ENCODE measurements around the gene AMDHD2. TPM values are rescaled to one million over a fixed set of nuclear protein-coding genes. Genes with fewer than 3 reads are reported as not detected.

Gene AMDHD2
- total and polyA plus RNA-seq, 2 donors = 22.1 to 33.2 TPM

DNA sequence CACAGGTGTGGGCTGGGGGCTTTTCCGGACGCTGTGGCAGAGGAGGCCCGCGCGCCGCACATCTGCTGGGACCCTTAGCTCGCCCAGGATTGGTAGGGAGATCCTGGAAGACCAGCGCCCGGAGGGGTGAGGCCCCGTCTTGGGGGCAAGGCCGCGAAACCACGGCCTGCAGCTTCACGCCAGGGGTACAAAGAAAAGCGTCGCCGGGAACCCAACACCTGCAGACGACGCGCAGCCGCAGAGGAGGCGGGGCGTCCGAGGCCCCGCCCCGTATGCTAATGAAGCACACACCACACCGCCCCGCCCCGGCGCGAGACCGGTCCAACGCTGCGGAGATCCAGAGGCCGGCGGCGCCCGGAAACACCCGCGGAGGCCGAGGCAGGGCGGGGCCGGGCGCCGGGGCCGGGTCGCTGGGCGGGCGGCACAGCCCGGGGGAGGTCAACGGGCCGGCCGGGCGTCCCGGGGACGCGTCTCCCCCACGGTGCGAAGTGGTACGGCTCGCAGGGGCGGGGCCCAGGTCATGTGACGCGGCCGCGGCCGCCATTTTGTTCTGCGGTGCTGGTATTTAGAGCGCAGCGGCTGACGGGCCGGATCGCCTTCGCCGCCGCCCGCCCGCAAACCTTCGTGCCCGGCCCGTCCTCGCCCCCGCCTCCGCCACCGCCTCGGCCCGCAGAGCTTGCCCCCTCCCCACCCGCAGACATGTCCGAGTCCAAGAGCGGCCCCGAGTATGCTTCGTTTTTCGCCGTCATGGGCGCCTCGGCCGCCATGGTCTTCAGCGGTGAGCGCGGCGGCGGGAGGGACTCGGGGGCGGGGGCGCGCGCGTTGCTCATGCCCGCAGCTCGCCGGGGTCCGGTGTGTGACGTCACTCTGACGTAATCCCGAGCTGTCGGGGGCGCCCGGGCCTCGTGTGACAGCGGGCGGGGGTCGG lies 6.5 kb upstream of the AMDHD2 start, which contains the start of gene ATP6V0C:
TSS of gene ATP6V0C (plus strand) at position 548 of the 928 bp plus-strand sequence. CDS start at position 700, 152 bp downstream.
- WGBS = under 1% methylated on average over 122 of the region's 122 CpGs
- H3K4me3 ChIP-seq (ENCODE audit: low read length in 2 of 2) = peak within 1 kb of the TSS; percentile 80 to 87
- H3K36me3 ChIP-seq (ENCODE audit: control insufficient read depth in 2 of 2, insufficient read depth in 2 of 2, low read length in 1 of 2) = peaks cover 8 to 17% of the 10 kb centered on the region in 2 donors
- H3K27me3 ChIP-seq (ENCODE audit: control insufficient read depth in 2 of 2, insufficient read depth in 1 of 2, low read length in 1 of 2) = no peaks in the 10 kb centered on the region
- peak within 1 kb of the TSS; percentile 95 to 99 for H3K27ac ChIP-seq (ENCODE audit: low read depth in 1 of 2, low read length in 1 of 2)
- peaks cover 17 to 75% of the 10 kb centered on the region in 2 donors for H3K4me1 ChIP-seq (ENCODE audit: control insufficient read depth in 2 of 2, insufficient read depth in 2 of 2, low read length in 2 of 2)
- peak; percentile 88 to 98 (median 94) for DNase-seq (ENCODE audit: low read depth in 6 of 9, low spot score in 9 of 9)
- H3K9me3 ChIP-seq (ENCODE audit: control insufficient read depth in 2 of 2, insufficient read depth in 1 of 2, low read length in 1 of 2) = peaks cover 0 to 5% of the 10 kb centered on the region in 2 donors

DNA sequence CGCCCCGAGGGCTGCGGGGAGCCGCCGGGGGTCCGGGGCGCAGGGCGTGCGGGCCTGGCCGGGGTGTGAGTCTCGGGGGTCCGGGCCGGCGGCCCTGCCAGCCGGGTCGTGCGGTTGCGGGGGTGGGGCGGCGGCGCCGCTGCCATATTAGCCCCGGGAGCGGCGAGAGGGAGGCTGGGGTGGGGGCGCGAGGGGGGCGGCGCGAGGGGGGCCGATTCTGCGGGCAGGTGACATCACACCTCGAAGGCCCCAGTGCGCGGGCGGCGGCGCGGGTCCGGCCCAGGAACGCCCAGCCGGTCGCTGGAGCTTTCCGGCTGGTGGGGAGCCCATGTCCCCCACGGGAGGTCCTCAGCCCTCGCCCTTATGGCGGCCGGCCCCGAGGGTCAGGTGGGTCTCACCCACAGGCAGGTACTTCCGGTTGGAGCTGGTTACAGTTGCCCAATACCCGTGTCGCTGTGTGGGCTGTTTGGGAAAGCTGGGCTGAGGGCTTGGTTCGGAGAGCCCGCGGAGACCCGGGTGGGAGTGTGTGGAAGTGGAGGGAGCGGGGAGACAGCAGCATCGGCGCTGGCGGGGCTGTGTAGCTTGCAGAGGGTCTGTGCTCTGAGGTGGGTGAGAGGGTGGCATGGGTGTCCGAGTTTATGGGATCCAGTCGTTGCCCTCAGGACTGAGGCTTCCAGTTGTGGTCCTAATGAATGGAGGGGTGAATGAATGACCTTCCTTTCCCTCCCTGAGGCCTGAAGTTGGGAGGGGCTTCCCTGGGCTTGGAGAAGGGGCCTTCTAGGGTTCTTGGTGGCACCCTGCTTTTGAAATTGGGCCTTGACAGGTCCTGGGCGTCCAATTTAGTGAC lies 5.6 kb upstream of the AMDHD2 start:
- peaks cover 17 to 22% of the 10 kb centered on the region in 2 donors for H3K36me3 ChIP-seq (ENCODE audit: control insufficient read depth in 2 of 2, insufficient read depth in 2 of 2, low read length in 1 of 2)
- 2% methylated on average over 63 of the region's 63 CpGs for WGBS
- H3K4me3 ChIP-seq (ENCODE audit: low read length in 2 of 2) = peak overlapping the region; percentile 80 to 87
- H3K9me3 ChIP-seq (ENCODE audit: control insufficient read depth in 2 of 2, insufficient read depth in 1 of 2, low read length in 1 of 2) = peaks cover 0 to 3% of the 10 kb centered on the region in 2 donors
- DNase-seq (ENCODE audit: low read depth in 6 of 9, low spot score in 9 of 9) = peak in 1 of 9 donors; percentile 43
- H3K4me1 ChIP-seq (ENCODE audit: control insufficient read depth in 2 of 2, insufficient read depth in 2 of 2, low read length in 2 of 2) = peaks cover 17 to 74% of the 10 kb centered on the region in 2 donors
- H3K27ac ChIP-seq (ENCODE audit: low read depth in 1 of 2, low read length in 1 of 2) = peak overlapping the region; percentile 79 to 99
- no peaks in the 10 kb centered on the region for H3K27me3 ChIP-seq (ENCODE audit: control insufficient read depth in 2 of 2, insufficient read depth in 1 of 2, low read length in 1 of 2)

DNA sequence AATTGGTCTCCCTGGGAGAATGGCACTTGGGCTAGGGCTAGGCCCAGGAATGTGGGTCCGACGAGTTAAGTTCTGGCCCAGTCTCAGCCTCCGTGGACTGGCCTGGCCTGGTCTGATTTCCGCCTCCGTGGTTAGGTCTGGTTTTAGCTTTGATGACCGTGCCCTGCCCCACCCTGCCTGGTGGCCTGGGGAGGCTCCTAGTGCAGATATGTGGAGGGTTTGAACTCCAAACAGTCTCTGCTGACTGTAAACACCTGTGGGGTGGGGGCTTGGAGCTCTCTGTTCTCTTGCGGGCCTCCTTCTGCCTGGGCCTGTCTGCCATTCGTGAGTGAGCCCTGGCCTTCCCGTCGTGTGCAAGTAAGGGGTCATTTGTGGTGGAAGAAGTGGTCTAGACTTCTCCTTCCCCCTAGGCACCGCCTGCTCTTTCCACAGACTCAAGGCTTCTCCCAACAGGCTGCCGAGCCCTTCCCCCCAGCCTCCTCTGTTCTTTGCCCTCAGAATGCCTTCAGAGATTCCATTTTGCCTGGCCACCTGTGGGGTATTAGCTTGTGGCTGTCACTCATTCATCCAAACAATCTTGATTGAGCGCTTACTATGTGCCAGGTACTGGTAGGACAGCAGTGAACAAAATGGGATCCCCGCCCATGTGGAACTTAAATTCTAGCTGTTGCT lies 4.9 kb upstream of the AMDHD2 start:
- peaks cover 0 to 3% of the 10 kb centered on the region in 2 donors for H3K9me3 ChIP-seq (ENCODE audit: control insufficient read depth in 2 of 2, insufficient read depth in 1 of 2, low read length in 1 of 2)
- peak overlapping the region; percentile 32 to 79 for H3K27ac ChIP-seq (ENCODE audit: low read depth in 1 of 2, low read length in 1 of 2)
- H3K4me1 ChIP-seq (ENCODE audit: control insufficient read depth in 2 of 2, insufficient read depth in 2 of 2, low read length in 2 of 2) = peaks cover 19 to 71% of the 10 kb centered on the region in 2 donors
- DNase-seq (ENCODE audit: low read depth in 6 of 9, low spot score in 9 of 9) = peak in 1 of 9 donors; percentile 39
- peak overlapping the region; percentile 80 to 87 for H3K4me3 ChIP-seq (ENCODE audit: low read length in 2 of 2)
- H3K36me3 ChIP-seq (ENCODE audit: control insufficient read depth in 2 of 2, insufficient read depth in 2 of 2, low read length in 1 of 2) = peaks cover 20 to 25% of the 10 kb centered on the region in 2 donors
- 55% methylated on average over 14 of the region's 14 CpGs for WGBS
- H3K27me3 ChIP-seq (ENCODE audit: control insufficient read depth in 2 of 2, insufficient read depth in 1 of 2, low read length in 1 of 2) = no peaks in the 10 kb centered on the region

DNA sequence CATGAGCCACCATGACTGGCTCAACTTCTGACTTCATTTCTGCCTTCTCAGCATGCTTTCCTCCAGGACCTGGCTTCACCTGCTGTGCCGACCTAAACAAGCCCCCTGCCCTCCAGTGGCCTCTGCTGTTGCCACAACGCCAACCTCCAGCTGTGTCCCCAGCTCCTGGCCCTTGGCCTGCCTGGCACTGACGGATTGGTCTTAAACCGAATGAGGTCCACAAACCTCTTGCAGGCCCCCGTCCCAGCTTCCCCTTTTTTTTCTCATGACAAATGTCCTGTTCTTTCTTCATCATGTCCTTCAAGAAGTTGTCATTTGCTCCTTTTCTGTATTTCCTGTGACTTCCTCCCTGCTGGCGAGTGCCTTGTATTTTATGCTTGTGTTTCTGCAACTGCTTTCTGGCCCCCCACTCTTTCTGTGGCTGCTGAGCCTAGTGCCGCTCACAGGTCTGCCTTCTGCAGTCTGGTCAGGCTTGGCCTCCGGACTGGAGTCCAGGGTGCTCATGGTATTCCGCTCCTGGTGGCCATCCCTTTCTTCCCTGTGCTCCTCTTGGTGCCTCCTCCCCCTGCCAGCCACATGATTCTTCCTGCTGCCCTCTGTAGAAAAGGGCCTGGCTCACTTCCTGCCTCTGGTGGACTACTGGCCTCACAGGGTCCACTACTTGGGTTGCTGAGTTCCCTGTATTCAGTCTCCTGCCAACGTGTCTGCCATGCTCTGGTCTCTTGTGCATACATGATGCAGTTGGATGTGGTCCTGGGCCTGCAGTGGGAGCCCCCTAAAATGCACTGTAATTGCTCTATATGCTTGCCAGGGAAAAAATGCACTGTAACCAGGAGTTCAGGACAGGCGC lies 3.6 kb upstream of the AMDHD2 start:
- Histone ChIP-seq H3K4me3 (ENCODE audit: low read length in 2 of 2) (no peak overlapping the region), H3K27ac (ENCODE audit: low read depth in 1 of 2, low read length in 1 of 2) (peak overlapping the region in 1 of 2 donors; percentile 32), H3K4me1 (ENCODE audit: control insufficient read depth in 2 of 2, insufficient read depth in 2 of 2, low read length in 2 of 2) (peaks cover 27 to 73% of the 10 kb centered on the region in 2 donors), H3K9me3 (ENCODE audit: control insufficient read depth in 2 of 2, insufficient read depth in 1 of 2, low read length in 1 of 2) (peaks cover 0 to 3% of the 10 kb centered on the region in 2 donors), H3K36me3 (ENCODE audit: control insufficient read depth in 2 of 2, insufficient read depth in 2 of 2, low read length in 1 of 2) (peaks cover 20 to 25% of the 10 kb centered on the region in 2 donors), H3K27me3 (ENCODE audit: control insufficient read depth in 2 of 2, insufficient read depth in 1 of 2, low read length in 1 of 2) (no peaks in the 10 kb centered on the region)
- no peak for DNase-seq (ENCODE audit: low read depth in 6 of 9, low spot score in 9 of 9)
- 68% methylated on average over 11 of the region's 11 CpGs for WGBS

DNA sequence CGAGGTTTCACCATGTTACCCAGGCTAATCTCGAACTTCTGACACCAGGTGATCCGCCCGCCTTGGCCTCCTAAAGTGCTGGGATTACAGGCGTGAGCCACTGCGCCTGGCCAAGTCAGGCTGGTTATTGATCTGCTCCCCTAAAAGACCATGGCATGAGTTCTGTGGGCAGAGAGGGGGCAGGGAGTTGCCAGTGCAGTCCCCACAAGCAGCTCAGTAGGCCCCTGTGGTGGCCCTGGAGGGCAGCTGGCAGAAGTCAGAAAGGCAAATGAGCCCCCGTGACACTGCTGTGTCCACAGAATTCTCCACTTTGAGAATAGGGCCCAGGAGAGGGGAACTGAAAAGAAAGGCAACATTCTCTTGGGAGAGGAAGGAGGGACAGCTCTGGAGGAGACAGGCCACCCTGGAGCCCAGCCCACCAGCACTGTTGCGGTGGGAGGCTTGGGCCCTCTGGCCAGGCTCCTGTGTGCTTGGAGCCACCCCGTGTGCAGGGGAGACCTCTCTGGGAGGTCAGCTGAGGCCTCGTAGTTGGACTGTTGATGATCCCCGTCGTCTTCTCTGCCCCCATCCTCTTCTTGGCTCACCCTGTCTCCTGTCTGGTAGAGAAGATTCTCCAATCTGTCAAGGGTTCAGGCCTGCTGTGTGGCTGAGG lies 2.1 kb upstream of the AMDHD2 start:
- WGBS = 96% methylated on average over 12 of the region's 12 CpGs
- Histone ChIP-seq H3K36me3 (ENCODE audit: control insufficient read depth in 2 of 2, insufficient read depth in 2 of 2, low read length in 1 of 2) (peaks cover 20 to 30% of the 10 kb centered on the region in 2 donors), H3K27ac (ENCODE audit: low read depth in 1 of 2, low read length in 1 of 2) (no peak overlapping the region), H3K27me3 (ENCODE audit: control insufficient read depth in 2 of 2, insufficient read depth in 1 of 2, low read length in 1 of 2) (no peaks in the 10 kb centered on the region), H3K4me3 (ENCODE audit: low read length in 2 of 2) (no peak overlapping the region), H3K4me1 (ENCODE audit: control insufficient read depth in 2 of 2, insufficient read depth in 2 of 2, low read length in 2 of 2) (peaks cover 20 to 58% of the 10 kb centered on the region in 2 donors), H3K9me3 (ENCODE audit: control insufficient read depth in 2 of 2, insufficient read depth in 1 of 2, low read length in 1 of 2) (peaks cover 0 to 3% of the 10 kb centered on the region in 2 donors)
- DNase-seq (ENCODE audit: low read depth in 6 of 9, low spot score in 9 of 9) = no peak

DNA sequence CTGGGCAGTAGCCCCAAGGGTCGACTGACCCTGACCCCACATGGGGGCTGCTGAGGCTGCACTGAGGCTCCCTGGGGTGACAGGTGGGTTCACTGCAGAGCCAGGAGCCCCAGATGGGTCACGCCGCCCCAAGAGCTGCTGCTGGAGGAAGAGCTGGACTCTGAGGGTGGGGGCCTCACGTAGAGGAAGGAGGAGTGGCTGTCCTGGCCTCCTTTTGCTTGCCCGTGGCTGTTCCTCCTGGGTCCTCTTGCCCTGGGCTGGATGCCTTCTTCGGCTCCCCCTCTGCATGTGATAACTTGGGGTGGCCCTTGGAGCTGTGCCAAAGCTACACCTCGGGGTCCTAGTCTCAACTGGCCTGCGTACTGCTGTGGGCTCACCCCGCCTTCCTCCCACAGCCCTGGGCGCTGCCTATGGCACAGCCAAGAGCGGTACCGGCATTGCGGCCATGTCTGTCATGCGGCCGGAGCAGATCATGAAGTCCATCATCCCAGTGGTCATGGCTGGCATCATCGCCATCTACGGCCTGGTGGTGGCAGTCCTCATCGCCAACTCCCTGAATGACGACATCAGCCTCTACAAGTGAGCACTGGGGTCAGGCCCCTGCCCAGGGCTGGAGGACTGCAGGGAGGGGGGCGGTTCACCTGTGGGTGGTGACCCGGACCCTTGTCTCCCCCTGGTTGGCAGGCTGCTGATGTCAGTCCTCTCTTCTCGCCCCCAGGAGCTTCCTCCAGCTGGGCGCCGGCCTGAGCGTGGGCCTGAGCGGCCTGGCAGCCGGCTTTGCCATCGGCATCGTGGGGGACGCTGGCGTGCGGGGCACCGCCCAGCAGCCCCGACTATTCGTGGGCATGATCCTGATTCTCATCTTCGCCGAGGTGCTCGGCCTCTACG lies 1.1 kb upstream of the AMDHD2 start:
- no peaks in the 10 kb centered on the region for H3K27me3 ChIP-seq (ENCODE audit: control insufficient read depth in 2 of 2, insufficient read depth in 1 of 2, low read length in 1 of 2)
- no peak overlapping the region for H3K4me3 ChIP-seq (ENCODE audit: low read length in 2 of 2)
- no peaks in the 10 kb centered on the region for H3K9me3 ChIP-seq (ENCODE audit: control insufficient read depth in 2 of 2, insufficient read depth in 1 of 2, low read length in 1 of 2)
- 95% methylated on average over 39 of the region's 39 CpGs for WGBS
- H3K36me3 ChIP-seq (ENCODE audit: control insufficient read depth in 2 of 2, insufficient read depth in 2 of 2, low read length in 1 of 2) = peaks cover 29 to 39% of the 10 kb centered on the region in 2 donors
- no peak for DNase-seq (ENCODE audit: low read depth in 6 of 9, low spot score in 9 of 9)
- peaks cover 20 to 58% of the 10 kb centered on the region in 2 donors for H3K4me1 ChIP-seq (ENCODE audit: control insufficient read depth in 2 of 2, insufficient read depth in 2 of 2, low read length in 2 of 2)
- peak overlapping the region; percentile 72 to 86 for H3K27ac ChIP-seq (ENCODE audit: low read depth in 1 of 2, low read length in 1 of 2)

DNA sequence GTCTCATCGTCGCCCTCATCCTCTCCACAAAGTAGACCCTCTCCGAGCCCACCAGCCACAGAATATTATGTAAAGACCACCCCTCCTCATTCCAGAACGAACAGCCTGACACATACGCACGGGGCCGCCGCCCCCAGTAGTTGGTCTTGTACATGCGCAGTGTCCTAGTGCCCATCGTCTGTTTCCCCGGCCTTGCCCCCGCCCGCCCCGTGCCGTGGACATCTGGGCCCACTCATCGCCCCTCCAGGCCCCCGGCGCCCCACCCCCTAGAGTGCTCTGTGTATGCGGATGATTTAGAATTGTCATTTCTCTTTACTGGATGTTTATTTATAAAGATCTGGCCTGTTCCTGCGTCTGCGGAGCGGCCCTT lies 475 bp upstream of the AMDHD2 start:
- Histone ChIP-seq H3K4me3 (ENCODE audit: low read length in 2 of 2) (peak overlapping the region in 1 of 2 donors; percentile 72), H3K9me3 (ENCODE audit: control insufficient read depth in 2 of 2, insufficient read depth in 1 of 2, low read length in 1 of 2) (no peaks in the 10 kb centered on the region), H3K27ac (ENCODE audit: low read depth in 1 of 2, low read length in 1 of 2) (peak overlapping the region; percentile 72 to 86), H3K27me3 (ENCODE audit: control insufficient read depth in 2 of 2, insufficient read depth in 1 of 2, low read length in 1 of 2) (no peaks in the 10 kb centered on the region), H3K4me1 (ENCODE audit: control insufficient read depth in 2 of 2, insufficient read depth in 2 of 2, low read length in 2 of 2) (peaks cover 20 to 58% of the 10 kb centered on the region in 2 donors), H3K36me3 (ENCODE audit: control insufficient read depth in 2 of 2, insufficient read depth in 2 of 2, low read length in 1 of 2) (peaks cover 30 to 42% of the 10 kb centered on the region in 2 donors)
- 81% methylated on average over 22 of the region's 22 CpGs for WGBS
- no peak for DNase-seq (ENCODE audit: low read depth in 6 of 9, low spot score in 9 of 9)
